ENCODE measurements around the gene APH1A.
A peak's percentile ranks its signal among the peaks of the same experiment; 100 is the strongest.
"Not testable (repeated sequence)": the region's sequence is repeated elsewhere in the genome, so short reads cannot be mapped to it uniquely, and the experiment has no call there.

APH1A gene

GRCh38 chr1:150268705-150269403 is at the start of gene APH1A:
APH1A (minus strand) TSS chr1:150269016; CDS start chr1:150268810, 206 bp downstream.
- peak; percentile 87 for DNase-seq (ENCODE audit: low read depth)

DNA sequence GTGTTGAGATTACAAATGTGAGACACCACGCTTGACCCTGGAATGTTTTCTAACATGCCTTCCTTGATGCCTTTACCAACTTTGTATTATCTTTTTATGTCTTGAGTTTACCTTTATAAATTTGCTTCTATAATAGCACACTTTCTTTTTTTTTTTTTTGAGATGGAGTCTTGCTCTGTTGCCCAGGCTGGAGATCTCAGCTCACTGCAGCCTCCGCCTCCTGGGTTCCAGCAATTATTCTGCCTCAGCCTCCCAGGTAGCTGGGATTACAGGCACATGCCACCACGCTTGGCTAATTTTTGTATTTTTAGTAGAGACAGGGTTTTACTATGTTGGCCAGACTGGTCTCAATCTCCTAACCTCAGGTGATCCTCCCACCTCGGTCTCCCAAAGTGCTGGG is 45.9 kb upstream of the APH1A start:
- DNase-seq (ENCODE audit: low read depth), result not testable (repeated sequence)

GRCh38 chr1:150311762-150312161 is 42.9 kb upstream of the APH1A start:
- DNase-seq (ENCODE audit: low read depth), result no peak

DNA sequence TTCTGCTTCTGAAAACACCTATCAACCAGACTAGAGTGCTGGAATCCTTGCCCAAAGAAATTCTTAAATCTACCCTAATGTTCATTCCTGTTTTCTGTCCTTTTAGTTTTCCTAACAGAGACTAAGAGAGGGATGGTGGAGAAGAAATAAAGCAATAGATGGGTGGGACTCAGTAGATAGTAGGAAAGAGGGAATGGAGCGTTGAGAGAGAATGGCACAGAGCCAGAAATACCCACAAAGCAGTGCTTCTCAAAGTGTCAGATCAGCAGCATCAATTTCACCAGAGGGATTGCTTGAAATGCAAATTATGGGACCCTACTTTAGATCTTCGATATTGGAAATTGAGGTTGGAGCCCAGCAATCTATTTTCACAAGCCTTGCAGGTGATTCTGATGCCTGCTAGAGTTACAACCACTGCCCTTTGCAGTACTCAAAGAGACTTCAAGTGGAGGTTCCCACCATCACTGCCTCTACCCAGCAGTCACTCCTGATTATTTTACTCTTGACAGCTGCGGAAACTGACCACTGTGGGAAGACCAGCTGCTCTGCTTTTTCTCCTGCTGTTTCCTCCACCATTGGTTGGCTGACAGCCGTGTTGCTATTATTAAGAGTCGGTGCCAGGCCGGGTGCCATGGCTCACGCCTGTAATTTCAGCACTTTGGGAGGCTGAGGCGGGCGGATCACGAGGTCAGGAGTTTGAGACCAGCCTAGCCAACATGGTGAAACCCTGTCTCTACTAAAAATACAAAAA is 41.1 kb upstream of the APH1A start:
- DNase-seq (ENCODE audit: low read depth), result no peak

DNA sequence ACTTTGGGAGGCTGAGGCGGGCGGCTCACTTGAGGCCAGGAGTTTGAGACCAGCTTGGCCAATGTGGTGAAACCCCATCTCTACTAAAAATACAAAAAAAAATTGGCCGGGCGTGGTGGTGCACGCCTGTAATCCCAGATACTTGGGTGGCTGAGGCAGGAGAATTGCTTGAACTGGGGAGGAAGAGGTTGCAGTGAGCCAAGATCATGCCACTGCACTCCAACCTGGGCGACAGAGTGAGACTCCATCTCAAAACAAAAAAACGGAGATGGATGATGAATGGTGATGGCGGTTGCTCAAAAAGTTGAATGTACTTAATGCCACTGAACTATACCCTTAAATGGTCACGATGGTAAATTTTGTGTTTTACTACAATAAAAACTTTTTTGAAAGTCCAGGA is 39.8 kb upstream of the APH1A start:
- not testable (repeated sequence) for DNase-seq (ENCODE audit: low read depth)

- DNase-seq (ENCODE audit: low read depth), result no peak
Observed at GRCh38 chr1:150302902-150303301, 34.1 kb upstream of the APH1A start.

DNA sequence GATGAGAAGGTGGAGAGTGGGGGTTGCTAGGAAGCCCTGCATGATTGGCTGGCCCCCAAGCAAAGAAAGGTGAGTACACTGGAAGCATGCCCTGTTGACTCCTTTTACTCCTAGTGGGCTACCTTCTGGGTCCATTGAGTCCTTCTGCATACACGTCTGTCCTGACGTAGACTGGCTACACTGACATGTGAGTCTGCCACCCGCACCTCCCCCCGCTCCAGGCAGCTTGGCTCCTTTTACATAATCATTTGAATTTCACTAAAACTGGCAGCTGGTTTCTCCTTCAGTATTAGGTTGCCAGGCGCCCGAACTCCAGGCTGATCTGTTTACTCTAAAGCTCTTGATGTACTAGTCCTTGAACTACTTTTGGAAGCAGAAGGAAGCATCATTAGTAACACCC is 33.5 kb upstream of the APH1A start:
- no peak for DNase-seq (ENCODE audit: low read depth)

- no peak for DNase-seq (ENCODE audit: low read depth)
Observed at GRCh38 chr1:150299716-150300115, 30.9 kb upstream of the APH1A start.

GRCh38 chr1:150295476-150295875 is 26.7 kb upstream of the APH1A start:
- DNase-seq (ENCODE audit: low read depth), result no peak

- peak; percentile 67 for DNase-seq (ENCODE audit: low read depth)
Observed at GRCh38 chr1:150293433-150294253, 24.8 kb upstream of the APH1A start, which contains the start of gene MRPS21. MRPS21 (plus strand) TSS chr1:150293861; CDS start chr1:150294367, 506 bp downstream.

GRCh38 chr1:150288822-150289221 is 20.0 kb upstream of the APH1A start:
- no peak for DNase-seq (ENCODE audit: low read depth)

DNA sequence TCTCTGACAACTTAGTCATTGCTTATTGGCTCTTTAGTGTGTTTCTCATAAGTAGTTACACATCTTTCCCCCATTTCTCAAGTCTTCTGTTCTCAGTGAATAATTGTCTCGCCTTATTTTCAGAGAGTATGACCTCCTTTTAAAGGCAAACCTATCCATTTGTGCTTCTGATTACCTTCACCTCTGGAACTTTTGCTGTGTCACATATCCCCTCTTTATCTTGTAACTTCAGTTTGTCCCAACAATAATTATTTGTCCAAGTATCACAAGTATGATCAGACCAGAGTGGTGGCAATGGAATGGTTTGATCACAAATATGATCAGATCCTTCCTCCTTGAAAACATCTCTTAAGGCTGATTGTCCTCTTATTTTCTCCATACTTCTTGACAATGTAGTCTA is 19.6 kb upstream of the APH1A start:
- no peak for DNase-seq (ENCODE audit: low read depth)

GRCh38 chr1:150283260-150283659 is 14.4 kb upstream of the APH1A start:
- no peak for DNase-seq (ENCODE audit: low read depth)

GRCh38 chr1:150282558-150282958 is 13.7 kb upstream of the APH1A start:
- no peak for DNase-seq (ENCODE audit: low read depth)

- peak; percentile 59 for DNase-seq (ENCODE audit: low read depth)
Observed at GRCh38 chr1:150281758-150282557, 13.1 kb upstream of the APH1A start, which contains the start of gene CIART. CIART (plus strand) TSS chr1:150282554; CDS start chr1:150283268, 714 bp downstream.

DNA sequence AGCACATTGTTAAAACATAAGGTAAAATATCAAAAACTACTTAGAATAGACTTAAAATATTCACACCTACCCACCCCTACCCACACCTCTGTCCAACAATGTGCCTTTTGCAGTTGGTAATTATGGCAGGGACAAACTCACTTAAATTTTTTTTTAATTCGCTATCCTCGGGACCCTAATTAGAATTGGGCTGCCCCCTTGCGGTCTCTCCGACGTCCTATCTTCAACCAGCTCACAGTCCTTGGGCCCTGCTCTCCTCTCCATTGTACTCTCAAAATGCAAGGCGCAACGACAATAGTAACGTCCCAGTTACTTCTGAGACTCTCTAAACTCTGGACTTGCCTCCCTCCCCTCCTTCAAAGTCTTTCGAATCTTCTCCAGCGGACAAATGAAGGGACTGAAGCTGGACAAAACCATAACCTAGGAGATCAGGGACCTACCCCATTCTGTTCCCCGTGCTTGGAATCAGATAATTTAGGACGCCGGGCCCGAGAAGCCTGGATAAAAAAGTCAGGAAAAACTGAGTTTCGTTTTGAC is 12.5 kb upstream of the APH1A start:
- peak; percentile 37 for DNase-seq (ENCODE audit: low read depth)

DNA sequence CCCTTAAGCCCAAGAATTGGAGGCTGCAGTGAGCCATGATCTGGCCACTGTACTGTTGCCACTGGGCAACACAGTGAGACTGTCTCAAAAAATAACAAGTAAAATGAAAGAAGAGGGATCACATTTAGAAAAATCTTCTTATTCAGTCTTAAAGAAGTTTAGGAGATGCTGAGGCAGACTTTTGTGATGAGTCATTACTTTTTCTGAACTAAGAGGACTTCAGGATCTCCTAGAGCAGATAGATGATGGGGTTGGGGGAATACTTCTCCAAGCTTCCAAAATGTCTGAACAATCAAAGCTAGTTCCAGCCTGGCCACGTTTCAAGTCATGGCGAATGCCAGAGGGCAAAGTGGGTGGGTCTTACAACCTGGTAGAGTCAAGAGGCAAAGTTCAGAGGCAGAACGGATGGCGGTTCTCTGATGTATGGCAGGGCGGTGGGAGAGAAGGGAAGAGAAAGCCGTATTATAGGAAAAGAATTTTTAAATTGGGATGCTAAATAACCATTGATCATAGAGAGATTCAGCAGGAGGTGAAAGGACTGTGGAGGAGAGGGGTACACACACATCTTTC is 11.4 kb upstream of the APH1A start:
- no peak for DNase-seq (ENCODE audit: low read depth)

GRCh38 chr1:150273311-150273710 is 4.5 kb upstream of the APH1A start:
- DNase-seq (ENCODE audit: low read depth), result no peak

- DNase-seq (ENCODE audit: low read depth), result no peak
Observed at GRCh38 chr1:150271291-150271959, 2.6 kb upstream of the APH1A start.

DNA sequence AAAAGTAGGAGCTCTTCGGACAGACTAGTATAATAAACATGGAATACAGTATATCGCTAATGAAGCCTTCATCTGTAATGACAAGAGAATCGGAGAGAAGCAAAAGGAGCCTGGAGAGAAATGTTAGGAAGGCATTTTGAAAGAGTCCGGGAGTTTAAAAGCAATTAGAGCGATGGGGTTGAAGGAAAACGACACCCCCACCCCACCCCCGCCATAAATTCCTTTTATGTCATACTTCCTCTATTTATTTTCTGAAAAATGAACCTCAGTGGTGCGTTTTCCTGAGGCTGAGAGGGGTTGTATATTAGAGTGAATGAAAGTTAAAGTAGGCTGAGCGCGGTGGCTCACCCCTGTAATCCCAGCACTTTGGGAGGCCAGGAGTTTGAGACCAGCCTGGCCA is 635 bp upstream of the APH1A start:
- no peak for DNase-seq (ENCODE audit: low read depth)

- no peak for DNase-seq (ENCODE audit: low read depth)
Observed at GRCh38 chr1:150268340-150268704, 494 bp downstream of the APH1A start.
